ENCODE results near the gene MGAT2. TPM values are rescaled to one million over a fixed set of nuclear protein-coding genes. Genes with fewer than 3 reads are reported as not detected.

The MGAT2 gene
- total RNA-seq, 3 donors from 2014 or later = 28.7 to 64.5 (median 34.6) TPM

GRCh38 chr14:49636866-49637265 lies 16.3 kb downstream of the MGAT2 start:
- no peak for ATAC-seq

GRCh38 chr14:49637534-49638078 lies 17.0 kb downstream of the MGAT2 start:
- no peak for ATAC-seq
- no peak for DNase-seq
- Histone ChIP-seq H3K36me3 (ENCODE audit: low read depth) (no peaks in the 10 kb centered on the region), H3K4me1 (ENCODE audit: low read depth) (peaks cover 28% of the 10 kb centered on the region), H3K9me3 (no peaks in the 10 kb centered on the region), H3K4me3 (no peak overlapping the region)
- no peak for TF ChIP-seq CTCF (IDR thresholded peaks at IDR 0.05)
- intact Hi-C loops (cut with DNase I, micrococcal nuclease) = loop anchor here in 1 of 2 donors (10.0 kb wide), 1 partner anchor 127 kb away; the partner anchor contains the start of gene KLHDC2

More at GRCh38 chr14:49636866-49637265, 16.3 kb downstream of the MGAT2 start:
- H3K4me3 ChIP-seq = no peak overlapping the region
- no peaks in the 10 kb centered on the region for H3K36me3 ChIP-seq (ENCODE audit: low read depth)
- no peak for DNase-seq
- intact Hi-C loops (cut with DNase I, micrococcal nuclease) = loop anchor here in 1 of 2 donors (10.0 kb wide), 1 partner anchor 128 kb away; the partner anchor contains the start of gene KLHDC2
- peaks cover 21% of the 10 kb centered on the region for H3K4me1 ChIP-seq (ENCODE audit: low read depth)
- H3K9me3 ChIP-seq = no peaks in the 10 kb centered on the region
- no peak for TF ChIP-seq CTCF (IDR thresholded peaks at IDR 0.05)

- DNase-seq = no peak
- no peak for ATAC-seq
- Histone ChIP-seq H3K4me1 (ENCODE audit: low read depth) (peaks cover 34% of the 10 kb centered on the region), H3K4me3 (no peak overlapping the region), H3K9me3 (no peaks in the 10 kb centered on the region), H3K36me3 (ENCODE audit: low read depth) (no peaks in the 10 kb centered on the region)
- TF ChIP-seq CTCF (IDR thresholded peaks at IDR 0.05) = no peak
- intact Hi-C loops (cut with DNase I, micrococcal nuclease) = no loop called here
Observed at GRCh38 chr14:49640540-49641417, 20.2 kb downstream of the MGAT2 start.

- no peak overlapping the region for H3K4me3 ChIP-seq
- DNase-seq = peak; percentile 62 to 81 (median 63)
- ATAC-seq = peak; percentile 99
Observed at GRCh38 chr14:49641697-49642129, 21.1 kb downstream of the MGAT2 start.

GRCh38 chr14:49642163-49642562 lies 21.6 kb downstream of the MGAT2 start:
- ATAC-seq = no peak
- H3K4me1 ChIP-seq (ENCODE audit: low read depth) = peaks cover 31% of the 10 kb centered on the region
- H3K9me3 ChIP-seq = no peaks in the 10 kb centered on the region
- intact Hi-C loops (cut with DNase I, micrococcal nuclease) = no loop called here
- no peak overlapping the region for H3K4me3 ChIP-seq
- no peak for DNase-seq
- no peaks in the 10 kb centered on the region for H3K36me3 ChIP-seq (ENCODE audit: low read depth)
- no peak for TF ChIP-seq CTCF (IDR thresholded peaks at IDR 0.05)

More at GRCh38 chr14:49641697-49642129, 21.1 kb downstream of the MGAT2 start:
- Histone ChIP-seq H3K36me3 (ENCODE audit: low read depth) (no peaks in the 10 kb centered on the region), H3K9me3 (no peaks in the 10 kb centered on the region), H3K4me1 (ENCODE audit: low read depth) (peaks cover 31% of the 10 kb centered on the region)
- TF ChIP-seq CTCF (IDR thresholded peaks at IDR 0.05) = no peak
- intact Hi-C loops (cut with DNase I, micrococcal nuclease) = no loop called here

All from mucosa of descending colon (tissue), 3 donors.